ENCODE measurements around the gene PPAN.

The PPAN gene

DNA sequence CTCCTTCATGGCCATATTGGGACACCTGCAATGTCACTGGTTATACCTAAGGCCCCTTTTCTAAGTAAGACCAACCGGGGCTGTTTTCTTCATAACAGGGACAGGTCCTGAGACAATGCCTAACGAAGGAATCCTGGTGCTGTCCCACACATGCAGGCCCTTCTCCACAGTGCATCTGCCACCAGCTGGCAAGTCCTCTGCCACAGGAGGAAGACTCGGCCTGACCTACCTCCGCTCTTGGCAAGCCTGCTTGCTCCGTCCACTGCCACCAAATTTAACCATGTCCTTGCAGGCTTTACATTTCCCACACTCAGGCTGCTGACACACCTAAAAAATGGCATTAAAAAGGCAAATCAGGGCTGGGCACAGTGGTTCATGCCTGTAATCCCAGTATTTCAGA lies 45.4 kb downstream of the PPAN start:
- ChIA-PET POLR2A (no interaction called here), CTCF (no interaction called here)
- TF ChIP-seq GLI2 (tag by site-specific recombination; IDR thresholded peaks at IDR 0.05; ENCODE audit: borderline replicate concordance, low read depth) = no peak
- no peak for TF ChIP-seq ZNF585B (tag by site-specific recombination; IDR thresholded peaks at IDR 0.05)
- TF ChIP-seq ZNF132 (tag by site-specific recombination; IDR thresholded peaks at IDR 0.05; ENCODE audit: borderline replicate concordance) = no peak
- no peak for TF ChIP-seq ZNF660 (tag by site-specific recombination; IDR thresholded peaks at IDR 0.05)
- TF ChIP-seq, protein P1, sequence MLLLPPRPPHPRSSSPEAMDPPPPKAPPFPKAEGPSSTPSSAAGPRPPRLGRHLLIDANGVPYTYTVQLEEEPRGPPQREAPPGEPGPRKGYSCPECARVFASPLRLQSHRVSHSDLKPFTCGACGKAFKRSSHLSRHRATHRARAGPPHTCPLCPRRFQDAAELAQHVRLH (tag by site-specific recombination; IDR thresholded peaks at IDR 0.05) = no peak
- no peak for TF ChIP-seq ZNF513 (tag by site-specific recombination; IDR thresholded peaks at IDR 0.05)
- no peak for TF ChIP-seq ZNF121 (tag by site-specific recombination; IDR thresholded peaks at IDR 0.05)
- no peak for TF ChIP-seq ZNF548 (tag by site-specific recombination; IDR thresholded peaks at IDR 0.05)
- TF ChIP-seq ZNF658 (tag by site-specific recombination; IDR thresholded peaks at IDR 0.05) = no peak
- TF ChIP-seq ZNF670 (tag by site-specific recombination; IDR thresholded peaks at IDR 0.05; ENCODE audit: low read depth) = no peak
- no peak for TF ChIP-seq ZNF626 (tag by site-specific recombination; IDR thresholded peaks at IDR 0.05)
- TF ChIP-seq ZNF600 (tag by site-specific recombination; IDR thresholded peaks at IDR 0.05) = no peak
- no peak for TF ChIP-seq ZFP37 (tag by site-specific recombination; IDR thresholded peaks at IDR 0.05)
- TF ChIP-seq ZNF404 (tag by site-specific recombination; IDR thresholded peaks at IDR 0.05) = no peak
- no peak for TF ChIP-seq ZNF830 (tag by site-specific recombination; IDR thresholded peaks at IDR 0.05; ENCODE audit: low read depth)
- Histone ChIP-seq H3K4me3 (ENCODE audit: low read depth, low read length) (no peak overlapping the region), H3K27ac (ENCODE audit: extremely low read depth, low read depth, low read length) (no peak overlapping the region), H3K4me1 (ENCODE audit: control insufficient read depth, insufficient read depth, low read length) (no peaks in the 10 kb centered on the region), H3K9me3 (ENCODE audit: control insufficient read depth, insufficient read depth, low read depth, low read length) (no peaks in the 10 kb centered on the region), H3K36me3 (ENCODE audit: control insufficient read depth in 2 of 2, insufficient read depth in 1 of 2, low read length in 2 of 2) (peaks cover 59 to 97% of the 10 kb centered on the region in 2 experiments)

DNA sequence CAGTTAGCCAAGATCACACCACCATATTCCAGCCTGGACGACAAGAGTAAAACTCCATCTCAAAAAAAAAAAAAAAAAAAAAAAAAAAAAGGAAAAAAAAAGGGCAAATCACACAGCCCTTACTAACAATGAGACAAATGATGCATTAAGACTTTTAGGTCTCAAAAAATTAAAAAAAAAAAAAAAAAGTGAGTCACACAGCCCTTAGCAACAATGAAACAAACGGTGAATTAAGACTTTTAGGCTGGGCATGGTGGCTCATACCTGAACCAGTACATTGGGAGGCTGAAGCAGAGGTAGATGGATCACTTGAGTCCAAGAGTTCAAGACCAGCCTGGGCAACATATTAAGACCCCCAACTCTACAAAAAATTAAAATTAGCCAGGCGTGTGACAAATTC lies 45.9 kb downstream of the PPAN start:
- CTCF ChIA-PET = no interaction called here
- peaks cover 59 to 97% of the 10 kb centered on the region in 2 experiments; a peak in 2 of 3 replicates for H3K36me3 ChIP-seq (ENCODE audit: control insufficient read depth in 2 of 2, insufficient read depth in 1 of 2, low read length in 2 of 2)
- TF ChIP-seq ZNF362 (tag by site-specific recombination; IDR thresholded peaks at IDR 0.05) (peak; percentile 86), KLF8 (tag by site-specific recombination; IDR thresholded peaks at IDR 0.05) (no peak), ZXDB (tag by site-specific recombination; IDR thresholded peaks at IDR 0.05) (no peak)
- H3K4me1 ChIP-seq (ENCODE audit: control insufficient read depth, insufficient read depth, low read length) = no peaks in the 10 kb centered on the region
- POLR2A ChIA-PET = no interaction called here
- H3K9me3 ChIP-seq (ENCODE audit: control insufficient read depth, insufficient read depth, low read depth, low read length) = no peaks in the 10 kb centered on the region
- H3K4me3 ChIP-seq (ENCODE audit: low read depth, low read length) = no peak overlapping the region
- no peak overlapping the region for H3K27ac ChIP-seq (ENCODE audit: extremely low read depth, low read depth, low read length)

DNA sequence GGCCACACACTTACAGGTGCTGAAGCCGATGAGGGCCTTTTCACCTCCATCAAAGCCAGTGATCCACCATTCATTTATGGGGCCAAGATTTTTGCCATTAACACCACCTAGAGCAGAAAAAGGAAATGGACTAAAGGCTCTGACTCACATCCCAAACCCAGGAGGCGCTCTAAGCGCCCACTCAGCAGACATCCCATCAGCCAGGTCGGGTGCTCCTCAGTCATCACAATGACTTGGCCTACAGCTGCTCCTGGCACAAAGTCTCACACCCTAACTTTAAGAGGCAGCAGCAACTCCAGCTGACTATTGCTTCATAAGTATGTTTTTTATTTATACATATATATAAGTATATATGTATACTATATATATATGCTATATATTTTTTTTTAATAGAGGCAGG lies 49.7 kb downstream of the PPAN start:
- ChIA-PET POLR2A (no interaction called here), CTCF (interaction anchor here (1.3 kb wide), 1 partner anchor 94 kb away, joined by 5 read pairs; no protein-coding TSS in a partner anchor)
- Histone ChIP-seq H3K9me3 (ENCODE audit: control insufficient read depth, insufficient read depth, low read depth, low read length) (no peaks in the 10 kb centered on the region), H3K4me3 (ENCODE audit: low read depth, low read length) (no peak overlapping the region), H3K36me3 (ENCODE audit: control insufficient read depth in 2 of 2, insufficient read depth in 1 of 2, low read length in 2 of 2) (peaks cover 65 to 99% of the 10 kb centered on the region in 2 experiments), H3K27ac (ENCODE audit: extremely low read depth, low read depth, low read length) (no peak overlapping the region), H3K4me1 (ENCODE audit: control insufficient read depth, insufficient read depth, low read length) (no peaks in the 10 kb centered on the region)
- no peak for TF ChIP-seq ZNF558 (tag by site-specific recombination; IDR thresholded peaks at IDR 0.05)
- no peak for TF ChIP-seq SETDB1 (IDR thresholded peaks at IDR 0.05; ENCODE audit: insufficient read length, low read length)
- TF ChIP-seq, protein P2, sequence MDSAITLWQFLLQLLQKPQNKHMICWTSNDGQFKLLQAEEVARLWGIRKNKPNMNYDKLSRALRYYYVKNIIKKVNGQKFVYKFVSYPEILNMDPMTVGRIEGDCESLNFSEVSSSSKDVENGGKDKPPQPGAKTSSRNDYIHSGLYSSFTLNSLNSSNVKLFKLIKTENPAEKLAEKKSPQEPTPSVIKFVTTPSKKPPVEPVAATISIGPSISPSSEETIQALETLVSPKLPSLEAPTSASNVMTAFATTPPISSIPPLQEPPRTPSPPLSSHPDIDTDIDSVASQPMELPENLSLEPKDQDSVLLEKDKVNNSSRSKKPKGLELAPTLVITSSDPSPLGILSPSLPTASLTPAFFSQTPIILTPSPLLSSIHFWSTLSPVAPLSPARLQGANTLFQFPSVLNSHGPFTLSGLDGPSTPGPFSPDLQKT (IDR thresholded peaks at IDR 0.05; ENCODE audit: borderline replicate concordance, low read depth, low read length) = no peak
